SU-DHL-6 (cell line): Measurements from ENCODE around the gene P2RX2.

ENCODE experiments used
- CTCF ChIP-seq: fragments of 200-600 bp; sonication (generic); IDR thresholded peaks from one replicate; pipeline ENCODE4 v1.5.1; 2017; ENCODE audit warnings: antibody characterized with exemption, mild to moderate bottlenecking, low read length, moderate library complexity; ENCODE audit not compliant: insufficient read depth, poor library complexity, severe bottlenecking
- EZH2phosphoT487 ChIP-seq: fragments of 200-600 bp; sonication (generic), shearing (Covaris generic); conservative IDR thresholded peaks from 2 replicates; pipeline ENCODE4 v1.6.1; 2018; ENCODE audit warnings: mild to moderate bottlenecking, antibody characterized with exemption, low read length, moderate library complexity, mixed read lengths

- no peak for TF ChIP-seq CTCF
- TF ChIP-seq EZH2phosphoT487: no peak
Measured at GRCh38 chr12:132570635-132571034, 47.9 kb upstream of the P2RX2 start.
